ENCODE results near the gene RSPH6A. TPM values are rescaled to one million over a fixed set of nuclear protein-coding genes. Genes with fewer than 3 reads are reported as not detected.

Gene RSPH6A
- total RNA-seq, 1 experiment from 2014 or later = 0.39 TPM

- DNase-seq = peak in 1 of 2 experiments; percentile 16
- H3K27ac ChIP-seq = no peak overlapping the region
- no TSS peak for BruUV-seq (replicated peaks)
- intact Hi-C loops (cut with micrococcal nuclease; ENCODE audit: unreplicated experiment) = no loop called here
- no peaks in the 10 kb centered on the region for H3K4me1 ChIP-seq (replicated peaks; ENCODE audit: insufficient read depth)
- no peak overlapping the region for H3K4me3 ChIP-seq
- H3K36me3 ChIP-seq (ENCODE audit: low read depth) = no peaks in the 10 kb centered on the region
- H3K9me3 ChIP-seq (ENCODE audit: insufficient read depth, low read depth) = no peaks in the 10 kb centered on the region
- ChIA-PET CTCF (no interaction called here), POLR2A (ENCODE audit: unreplicated experiment) (interaction anchor here (0.7 kb wide), 1 partner anchor 89 kb away, joined by 3 read pairs; no protein-coding TSS in a partner anchor)
- H3K79me2 ChIP-seq (ENCODE audit: low read depth) = no peaks in the 10 kb centered on the region
- TF ChIP-seq EZH2 (IDR thresholded peaks at IDR 0.05; ENCODE audit: low read depth) (no peak), CTCF (conservative IDR thresholded peaks at IDR 0.05) (no peak)
- H3F3A ChIP-seq (ENCODE audit: insufficient read depth, low read depth) = peaks cover 14% of the 10 kb centered on the region
- H3K27me3 ChIP-seq (ENCODE audit: insufficient read depth, low read depth) = no peaks in the 10 kb centered on the region
- no peak overlapping the region for H3K4me2 ChIP-seq
- no peaks in the 10 kb centered on the region for H3K9me2 ChIP-seq (ENCODE audit: insufficient read depth)
- no peak overlapping the region for H2AFZ ChIP-seq
- peaks cover 4% of the 10 kb centered on the region; the same call in 1 of the 2 replicates for H4K20me1 ChIP-seq (ENCODE audit: insufficient read depth)
Observed at GRCh38 chr19:45819769-45820168, 4.7 kb upstream of the RSPH6A start.

- H2AFZ ChIP-seq = no peak overlapping the region
- peaks cover 22% of the 10 kb centered on the region for H3F3A ChIP-seq (ENCODE audit: insufficient read depth, low read depth)
- ChIA-PET POLR2A (ENCODE audit: unreplicated experiment) (no interaction called here), CTCF (interaction anchor here (0.6 to 1.1 kb wide), 2 partner anchors 85 to 192 kb away, joined by 3 to 4 read pairs; partner anchors contain the start of gene MYPOP)
- H3K4me1 ChIP-seq (replicated peaks; ENCODE audit: insufficient read depth) = no peaks in the 10 kb centered on the region
- no peak for TF ChIP-seq CTCF (conservative IDR thresholded peaks at IDR 0.05)
- TF ChIP-seq EZH2 (IDR thresholded peaks at IDR 0.05; ENCODE audit: low read depth) = no peak
- H3K4me2 ChIP-seq = no peak overlapping the region
- no peak overlapping the region for H3K27ac ChIP-seq
- H3K9me3 ChIP-seq (ENCODE audit: insufficient read depth, low read depth) = no peaks in the 10 kb centered on the region
- H3K9me2 ChIP-seq (ENCODE audit: insufficient read depth) = no peaks in the 10 kb centered on the region
- H3K4me3 ChIP-seq = no peak overlapping the region
- no peaks in the 10 kb centered on the region for H3K27me3 ChIP-seq (ENCODE audit: insufficient read depth, low read depth)
- intact Hi-C loops (cut with micrococcal nuclease; ENCODE audit: unreplicated experiment) = loop anchor here (1.0 to 2.0 kb wide), 4 partner anchors 48 to 259 kb away; no protein-coding TSS in a partner anchor
- H3K79me2 ChIP-seq (ENCODE audit: low read depth) = no peaks in the 10 kb centered on the region
- H3K36me3 ChIP-seq (ENCODE audit: low read depth) = no peaks in the 10 kb centered on the region
- no TSS peak for BruUV-seq (replicated peaks)
- DNase-seq = no peak
- peaks cover 4% of the 10 kb centered on the region; the same call in 1 of the 2 replicates for H4K20me1 ChIP-seq (ENCODE audit: insufficient read depth)
Observed at GRCh38 chr19:45817725-45818301, 2.7 kb upstream of the RSPH6A start.

GRCh38 chr19:45817010-45817724, 2.1 kb upstream of the RSPH6A start:
- H3K27me3 ChIP-seq (ENCODE audit: insufficient read depth, low read depth) = no peaks in the 10 kb centered on the region
- no peak overlapping the region for H3K27ac ChIP-seq
- H3K4me1 ChIP-seq (replicated peaks; ENCODE audit: insufficient read depth) = no peaks in the 10 kb centered on the region
- POLR2A ChIA-PET (ENCODE audit: unreplicated experiment) = interaction anchor here (0.6 kb wide), 1 partner anchor 69 kb away, joined by 7 read pairs; the partner anchor contains the start of gene IRF2BP1
- no peak overlapping the region for H3K4me3 ChIP-seq
- no peaks in the 10 kb centered on the region for H3K9me3 ChIP-seq (ENCODE audit: insufficient read depth, low read depth)
- peaks cover 4% of the 10 kb centered on the region; the same call in 1 of the 2 replicates for H4K20me1 ChIP-seq (ENCODE audit: insufficient read depth)
- intact Hi-C loops (cut with micrococcal nuclease; ENCODE audit: unreplicated experiment) = loop anchor here (1.0 to 2.0 kb wide), 4 partner anchors 47 to 260 kb away; no protein-coding TSS in a partner anchor
- peak; percentile 86 to 95 for DNase-seq
- H3K36me3 ChIP-seq (ENCODE audit: low read depth) = no peaks in the 10 kb centered on the region
- CTCF ChIA-PET = interaction anchor here (0.6 to 1.1 kb wide), 14 partner anchors 12 to 578 kb away, joined by 3 to 16 read pairs (median 4); partner anchors contain the start of genes DMPK, MYPOP and SIX5
- H3K9me2 ChIP-seq (ENCODE audit: insufficient read depth) = no peaks in the 10 kb centered on the region
- no peak overlapping the region for H2AFZ ChIP-seq
- H3K79me2 ChIP-seq (ENCODE audit: low read depth) = no peaks in the 10 kb centered on the region
- H3K4me2 ChIP-seq = no peak overlapping the region
- BruUV-seq (replicated peaks) = no TSS peak
- peaks cover 28% of the 10 kb centered on the region for H3F3A ChIP-seq (ENCODE audit: insufficient read depth, low read depth)
- no peak for TF ChIP-seq EZH2 (IDR thresholded peaks at IDR 0.05; ENCODE audit: low read depth)
- peak; percentile 99 for TF ChIP-seq CTCF (conservative IDR thresholded peaks at IDR 0.05)

Measured in PC-9 (cell line).